Mucosa of gallbladder (tissue), 1 donor: ENCODE measurements around the gene HAPLN2. TPM values are rescaled to one million over a fixed set of nuclear protein-coding genes. Genes with fewer than 3 reads are reported as not detected.
A peak's percentile ranks its signal among the peaks of the same experiment; 100 is the strongest.

Experiments
- DNase-seq: peaks from one replicate; pipeline ENCODE4 v3.0.0-alpha.2; 2020; ENCODE audit warnings: low spot score
- total RNA-seq: library from RNA; stranded (reverse); gene quantifications from one replicate; pipeline ENCODE4 v1.2.1, GENCODE V29; 2021
- donor health status: DM: no; HTN: no; CAD: no.

The HAPLN2 gene
- total RNA-seq, 1 donor from 2014 or later, result 0.43 TPM

GRCh38 chr1:156662005-156662799 lies 43.0 kb downstream of the HAPLN2 start:
- no peak for DNase-seq

DNA sequence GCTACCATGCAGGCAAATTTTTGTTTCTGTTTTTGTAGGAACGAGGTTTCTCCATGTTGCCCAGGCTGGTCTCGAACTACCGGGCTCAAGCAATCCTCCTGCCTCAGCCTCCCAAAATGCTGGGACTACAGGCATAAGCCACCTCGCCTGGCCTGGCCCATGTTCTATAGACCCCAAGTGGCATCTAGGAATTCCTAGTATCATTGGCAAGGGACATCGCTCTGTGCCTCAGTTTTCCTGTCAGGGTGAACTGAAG lies 43.5 kb downstream of the HAPLN2 start:
- no peak for DNase-seq

- no peak for DNase-seq
Observed at GRCh38 chr1:156663178-156663577, 44.0 kb downstream of the HAPLN2 start.

DNA sequence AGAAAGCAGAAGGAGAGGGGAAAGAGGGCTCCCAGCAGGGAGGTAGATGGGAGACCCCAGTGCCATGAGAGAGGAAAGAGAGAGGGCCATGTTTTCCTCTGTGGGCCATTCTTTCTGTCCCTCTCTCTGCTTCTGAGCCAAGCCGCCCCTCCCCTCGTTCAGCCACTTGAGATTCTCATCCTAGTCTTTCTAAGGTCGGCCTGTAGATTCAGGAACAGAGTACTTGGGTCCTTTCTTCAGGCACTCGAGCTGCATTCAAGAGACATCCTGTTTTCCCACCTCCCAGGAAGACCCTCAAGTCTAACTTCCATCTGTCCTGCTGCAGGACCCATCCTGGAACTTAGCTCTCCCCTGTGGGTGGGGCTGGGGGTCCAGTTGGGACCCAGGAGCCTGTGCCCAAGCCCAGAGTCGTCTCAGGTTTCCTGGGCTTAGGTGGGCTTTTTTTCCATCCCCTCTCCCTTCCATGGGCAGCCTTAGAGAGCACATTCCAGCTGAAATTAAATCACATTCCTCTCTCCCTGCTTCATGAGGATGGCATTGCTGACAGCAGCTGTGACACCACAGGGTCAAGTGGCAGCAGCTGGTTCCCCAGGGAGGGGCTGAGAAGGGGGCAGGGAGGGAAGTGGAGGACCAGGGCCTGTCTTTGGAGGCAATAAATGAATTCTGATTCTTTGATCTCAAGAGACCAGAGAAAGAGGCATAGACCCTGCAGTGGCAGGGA lies 45.0 kb downstream of the HAPLN2 start:
- DNase-seq, result no peak

DNA sequence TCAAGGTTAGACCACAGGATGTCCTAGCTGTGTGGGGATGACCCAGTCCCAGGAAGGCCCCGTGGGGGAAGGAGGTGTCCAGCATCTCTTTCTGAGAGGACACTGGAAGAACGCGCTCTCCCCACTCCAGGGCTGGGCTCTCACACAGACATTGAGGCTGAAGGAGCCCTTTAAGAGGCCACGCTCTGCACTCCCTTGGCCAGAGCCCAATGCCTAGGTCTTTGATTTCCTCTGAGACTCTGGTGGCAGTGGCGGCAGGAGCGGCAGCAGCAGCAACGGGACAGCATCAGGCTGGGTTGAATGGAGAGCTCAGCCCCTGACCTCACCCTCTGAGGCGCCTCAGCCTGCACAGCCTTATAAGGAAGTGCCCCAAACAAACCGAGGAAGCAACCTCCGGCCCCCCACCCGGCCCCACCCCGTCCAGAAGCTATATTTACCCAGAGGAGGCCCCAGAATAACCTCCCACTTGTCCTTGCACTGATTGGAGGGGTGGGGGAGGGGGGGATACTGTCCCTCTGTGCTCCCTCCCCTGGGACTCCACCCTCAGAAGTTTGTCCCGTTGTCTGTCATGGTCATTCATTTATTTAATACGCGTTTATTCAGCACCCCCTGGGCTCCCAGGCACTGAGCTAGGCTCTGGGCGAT lies 45.7 kb downstream of the HAPLN2 start:
- peak; percentile 42 for DNase-seq

DNA sequence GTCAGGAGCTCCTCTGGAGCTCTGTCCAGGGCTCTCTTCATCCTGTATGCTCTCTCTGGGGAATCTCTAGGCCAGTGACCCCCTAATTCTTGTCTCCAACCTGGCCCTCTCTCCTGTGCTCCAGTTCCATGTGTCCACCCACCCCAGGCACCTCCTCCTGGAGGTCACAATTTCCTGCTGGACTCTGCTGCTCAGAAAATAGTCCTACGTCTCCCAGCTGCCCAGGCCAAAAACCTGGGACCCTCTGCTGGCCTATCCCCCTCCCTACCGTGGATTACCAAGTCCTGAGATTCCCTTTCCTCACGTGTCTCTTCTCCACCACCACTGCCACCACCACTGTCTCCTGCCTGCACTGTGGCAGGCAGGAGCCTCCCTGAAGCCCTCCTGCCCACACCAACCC lies 46.3 kb downstream of the HAPLN2 start:
- no peak for DNase-seq

DNA sequence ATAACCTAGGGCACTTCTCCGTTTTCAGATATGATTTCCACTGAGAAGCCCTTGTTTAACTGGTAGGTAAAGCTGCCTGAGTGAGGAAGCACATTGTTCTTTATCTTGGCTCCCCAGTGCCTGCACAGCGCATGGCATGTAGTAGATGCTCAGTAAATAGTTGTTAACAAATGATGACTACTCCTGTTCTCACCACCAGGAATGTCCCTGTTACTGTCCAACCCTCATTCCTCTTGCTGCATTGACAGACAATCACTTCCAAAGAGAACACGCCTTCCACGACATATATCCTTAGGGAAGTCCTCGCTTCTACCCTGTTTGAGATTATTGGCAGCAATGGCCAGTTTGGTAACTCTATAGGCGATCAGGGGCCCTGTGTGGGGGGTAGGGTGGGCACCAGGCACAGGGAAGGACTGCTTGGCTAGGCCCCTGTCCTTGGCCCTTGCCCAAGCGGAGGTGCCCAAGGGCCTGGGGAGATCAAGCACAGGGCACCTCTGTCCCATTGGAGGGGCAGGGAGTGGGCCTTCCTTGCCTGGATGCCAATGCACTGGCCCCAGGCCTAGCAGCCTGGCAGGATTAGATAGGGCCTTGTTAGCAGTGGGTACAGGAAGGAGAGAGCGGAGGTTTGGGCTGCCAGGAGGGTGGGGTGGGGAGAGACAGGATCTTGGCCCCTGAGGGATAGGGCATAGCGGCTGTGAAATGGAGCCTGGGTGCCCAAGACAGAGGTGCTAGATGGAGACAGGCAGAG lies 47.8 kb downstream of the HAPLN2 start:
- no peak for DNase-seq

DNA sequence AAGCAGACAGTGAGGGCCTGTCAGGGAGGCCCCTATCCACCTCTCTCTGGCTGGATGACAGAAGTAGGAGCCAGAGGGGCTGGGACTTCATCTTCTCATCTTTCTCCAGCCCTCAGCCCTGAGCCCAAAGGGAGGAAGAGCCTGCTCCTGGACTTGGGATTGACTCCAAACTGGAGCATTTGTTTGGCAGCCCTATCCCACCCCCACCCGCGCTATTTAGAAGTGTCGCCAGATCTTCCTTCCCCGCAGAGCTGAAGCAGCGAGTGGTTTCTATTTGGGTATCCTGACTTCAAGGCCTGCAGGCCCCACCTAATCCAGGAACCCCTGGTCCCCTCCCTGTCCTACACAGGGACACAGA lies 48.4 kb downstream of the HAPLN2 start:
- no peak for DNase-seq

GRCh38 chr1:156667968-156668709 lies 48.9 kb downstream of the HAPLN2 start:
- peak; percentile 66 for DNase-seq

DNA sequence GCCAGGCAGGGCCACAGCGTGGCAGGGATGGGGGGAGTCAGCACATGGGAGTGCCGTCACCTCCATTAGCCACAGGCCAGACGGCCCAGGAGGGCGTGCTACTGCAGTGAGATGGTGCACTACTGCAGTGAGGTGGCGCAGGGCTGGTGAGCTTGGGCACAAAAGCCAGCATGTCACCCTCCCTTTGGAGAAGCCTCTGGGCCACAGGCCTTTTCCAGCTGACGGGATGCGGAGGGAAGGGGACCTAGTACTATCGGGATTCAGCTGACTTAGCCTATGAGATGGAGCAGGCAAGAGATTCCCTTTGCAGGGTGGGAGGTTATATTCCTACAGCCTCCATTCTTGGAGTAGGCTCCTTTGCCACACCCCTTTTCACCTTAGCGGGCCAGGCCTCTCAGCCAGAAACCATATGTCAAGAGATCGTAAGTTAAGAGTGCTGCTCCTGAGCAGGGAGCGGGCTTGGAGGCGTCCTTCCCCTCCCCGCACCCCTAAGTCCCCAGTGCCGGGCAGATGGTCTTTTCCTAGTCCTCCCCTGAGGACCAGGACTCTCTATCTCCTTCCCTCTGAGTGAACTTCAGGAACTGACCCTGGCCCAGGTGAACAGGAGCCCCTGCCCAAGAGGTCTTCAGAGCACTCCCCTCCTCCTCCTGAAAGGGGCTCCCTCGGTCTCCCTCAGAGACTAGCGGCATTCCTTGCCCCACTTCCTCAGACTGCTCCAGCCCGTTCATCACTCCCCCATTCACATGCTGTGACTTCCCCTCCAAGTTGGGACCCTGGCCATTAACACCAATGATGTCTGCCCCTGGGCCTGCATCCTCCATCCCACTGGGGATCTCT lies 49.8 kb downstream of the HAPLN2 start:
- no peak for DNase-seq

DNA sequence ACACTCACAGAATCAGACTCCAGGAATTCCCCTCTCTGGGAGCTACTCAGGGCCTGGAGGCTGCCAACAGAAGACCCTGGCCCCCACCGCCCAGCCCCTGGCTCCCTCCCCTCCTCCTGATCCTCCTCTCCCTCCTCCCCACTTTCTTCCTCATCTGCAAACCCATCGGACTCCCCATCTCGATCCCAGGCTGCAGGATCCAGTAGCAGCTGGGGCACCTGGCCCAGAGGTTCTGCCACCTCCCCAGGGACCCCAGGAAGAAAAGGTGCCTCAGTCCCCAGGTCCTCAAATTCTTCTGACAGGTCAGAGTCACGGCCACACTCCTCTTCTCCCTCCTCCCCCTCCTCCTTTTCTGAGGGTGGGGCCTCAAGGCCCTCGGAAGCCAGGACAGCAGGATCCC lies 50.6 kb downstream of the HAPLN2 start:
- no peak for DNase-seq

DNA sequence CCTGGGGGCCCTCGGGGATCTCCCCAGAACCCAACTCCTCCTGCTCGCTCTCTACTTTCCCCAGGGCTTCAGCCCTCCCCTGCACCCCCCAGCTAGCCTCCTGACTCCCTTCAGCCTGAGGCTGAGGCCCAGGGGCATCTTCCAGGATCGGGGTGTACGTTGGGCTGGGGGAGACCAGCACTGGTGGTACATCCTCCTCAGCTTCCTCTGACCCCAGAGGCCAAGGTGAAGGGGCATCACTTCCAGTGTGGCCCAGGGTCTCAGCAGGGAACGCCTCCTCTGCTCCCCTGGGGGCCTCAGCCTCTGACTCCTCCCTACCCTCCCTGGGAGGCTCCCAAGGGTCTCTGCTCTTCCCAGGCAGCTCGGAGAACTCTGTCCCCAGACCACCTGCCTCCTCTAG lies 51.1 kb downstream of the HAPLN2 start:
- no peak for DNase-seq

- DNase-seq, result no peak
Observed at GRCh38 chr1:156670791-156671190, 51.6 kb downstream of the HAPLN2 start.

- DNase-seq, result no peak
Observed at GRCh38 chr1:156671804-156672203, 52.6 kb downstream of the HAPLN2 start.

DNA sequence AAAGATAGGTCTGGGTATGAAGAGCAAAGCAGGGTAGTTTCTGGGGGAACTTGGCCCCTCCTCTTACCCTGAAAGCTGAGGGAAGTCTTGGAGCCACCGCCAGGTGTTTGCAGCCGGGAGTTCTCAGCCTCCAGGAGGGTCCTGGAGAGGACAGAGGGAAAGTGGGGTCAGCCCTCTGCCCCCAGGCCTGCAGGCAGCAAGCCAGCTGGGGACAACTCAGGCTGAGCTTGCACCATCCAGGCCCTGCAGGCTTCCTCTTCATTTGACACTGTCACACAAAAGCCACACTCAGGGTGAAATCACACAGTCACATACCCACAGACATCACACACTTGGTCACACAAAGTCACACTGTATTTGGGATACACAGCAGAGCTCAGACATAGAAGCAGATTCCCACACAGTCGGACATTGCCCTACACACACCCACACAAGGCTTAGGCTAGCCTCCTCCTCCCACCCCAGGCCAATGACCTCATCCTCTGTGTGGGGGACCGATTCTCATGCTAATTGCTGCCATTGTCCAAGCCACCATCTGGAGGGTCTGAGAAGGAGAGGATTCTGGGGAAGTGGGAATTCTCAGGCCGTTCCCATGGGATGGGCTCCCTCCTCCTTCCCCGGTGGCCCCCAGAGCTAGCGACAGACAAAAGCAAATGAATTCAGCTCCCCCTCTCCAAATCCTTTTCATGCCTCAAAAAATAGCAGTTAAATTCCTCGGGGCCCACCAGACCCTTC lies 54.3 kb downstream of the HAPLN2 start:
- no peak for DNase-seq

Other genes starting within 250 kb of the HAPLN2 start
- gene MEF2D, start 118.6 kb upstream of the HAPLN2 start, total RNA-seq, result 57.8 TPM
- gene IQGAP3, start 46.9 kb upstream of the HAPLN2 start, total RNA-seq, result 2.5 TPM
- gene TTC24, start 39.7 kb upstream of the HAPLN2 start, total RNA-seq, result 0.60 TPM
- gene NAXE, start 27.6 kb upstream of the HAPLN2 start, total RNA-seq, result 99.0 TPM
- gene GPATCH4, start 17.9 kb upstream of the HAPLN2 start, total RNA-seq, result 12.6 TPM
- 0.52 TPM for gene BCAN, start 22.7 kb downstream of the HAPLN2 start, total RNA-seq
- 26.1 TPM for gene NES, start 58.0 kb downstream of the HAPLN2 start, total RNA-seq
- 3.5 TPM for gene CRABP2, start 86.2 kb downstream of the HAPLN2 start, total RNA-seq
- gene METTL25B, start 109.1 kb downstream of the HAPLN2 start, total RNA-seq, result 48.0 TPM
- 24.1 TPM for gene ISG20L2, start 109.4 kb downstream of the HAPLN2 start, total RNA-seq
- gene MRPL24, start 121.7 kb downstream of the HAPLN2 start, total RNA-seq, result 63.7 TPM
- 170 TPM for gene HDGF, start 132.3 kb downstream of the HAPLN2 start, total RNA-seq
- 57.8 TPM for gene PRCC, start 148.1 kb downstream of the HAPLN2 start, total RNA-seq
- 5.4 TPM for gene SH2D2A, start 197.4 kb downstream of the HAPLN2 start, total RNA-seq
- gene INSRR, start 239.7 kb downstream of the HAPLN2 start, total RNA-seq, result 0.58 TPM
- 3.3 TPM for gene NTRK1, start 241.4 kb downstream of the HAPLN2 start, total RNA-seq